ENCODE results near the gene DIP2C.

DIP2C gene

GRCh38 chr10:718143-718700 lies 28.8 kb upstream of the DIP2C start:
- intact Hi-C loops (cut with DNase I; ENCODE audit: low total_unique reads), result no loop called here
- no peak for DNase-seq
- Histone ChIP-seq H3K4me1 (no peaks in the 10 kb centered on the region), H3K4me3 (no peak overlapping the region), H3K9me3 (peaks cover 0 to 15% (median 10%) of the 10 kb centered on the region in 3 donors), H3K36me3 (no peaks in the 10 kb centered on the region), H3K27me3 (peaks cover 0 to 7% of the 10 kb centered on the region in 2 donors), H3K27ac (no peak overlapping the region)
- TF ChIP-seq CTCF (IDR thresholded peaks at IDR 0.05), result no peak

- intact Hi-C loops (cut with DNase I; ENCODE audit: low total_unique reads), result no loop called here
- no peak for TF ChIP-seq CTCF (IDR thresholded peaks at IDR 0.05)
- Histone ChIP-seq H3K9me3 (peaks cover 0 to 15% (median 10%) of the 10 kb centered on the region in 3 donors), H3K27me3 (peaks cover 0 to 7% of the 10 kb centered on the region in 2 donors), H3K36me3 (no peaks in the 10 kb centered on the region), H3K4me1 (no peaks in the 10 kb centered on the region), H3K27ac (no peak overlapping the region), H3K4me3 (no peak overlapping the region)
- no peak for DNase-seq
Measured at GRCh38 chr10:717458-717857, 28.0 kb upstream of the DIP2C start.

GRCh38 chr10:716821-717220 lies 27.4 kb upstream of the DIP2C start:
- Histone ChIP-seq H3K9me3 (peaks cover 0 to 15% (median 10%) of the 10 kb centered on the region in 3 donors), H3K27ac (no peak overlapping the region), H3K36me3 (no peaks in the 10 kb centered on the region), H3K4me1 (no peaks in the 10 kb centered on the region), H3K27me3 (peaks cover 0 to 4% of the 10 kb centered on the region in 2 donors), H3K4me3 (no peak overlapping the region)
- TF ChIP-seq CTCF (IDR thresholded peaks at IDR 0.05), result no peak
- no peak for DNase-seq
- intact Hi-C loops (cut with DNase I; ENCODE audit: low total_unique reads), result no loop called here

GRCh38 chr10:714214-714613 lies 24.7 kb upstream of the DIP2C start:
- no peak for TF ChIP-seq CTCF (IDR thresholded peaks at IDR 0.05)
- intact Hi-C loops (cut with DNase I; ENCODE audit: low total_unique reads), result no loop called here
- H3K4me1 ChIP-seq, result no peaks in the 10 kb centered on the region
- no peak for DNase-seq
- H3K4me3 ChIP-seq, result no peak overlapping the region
- peaks cover 0 to 4% of the 10 kb centered on the region in 2 donors for H3K27me3 ChIP-seq
- no peak overlapping the region for H3K27ac ChIP-seq
- peaks cover 0 to 15% (median 10%) of the 10 kb centered on the region in 3 donors for H3K9me3 ChIP-seq
- H3K36me3 ChIP-seq, result no peaks in the 10 kb centered on the region

- H3K27me3 ChIP-seq, result peaks cover 0 to 4% of the 10 kb centered on the region in 2 donors
- H3K36me3 ChIP-seq, result no peaks in the 10 kb centered on the region
- no peaks in the 10 kb centered on the region for H3K4me1 ChIP-seq
- H3K9me3 ChIP-seq, result peaks cover 0 to 15% (median 10%) of the 10 kb centered on the region in 3 donors
- TF ChIP-seq CTCF (IDR thresholded peaks at IDR 0.05), result no peak
- no peak overlapping the region for H3K27ac ChIP-seq
- intact Hi-C loops (cut with DNase I; ENCODE audit: low total_unique reads), result no loop called here
- DNase-seq, result no peak
- no peak overlapping the region for H3K4me3 ChIP-seq
Measured at GRCh38 chr10:712575-712974, 23.1 kb upstream of the DIP2C start.

- Histone ChIP-seq H3K9me3 (peaks cover 0 to 15% (median 10%) of the 10 kb centered on the region in 3 donors), H3K36me3 (no peaks in the 10 kb centered on the region), H3K4me1 (no peaks in the 10 kb centered on the region), H3K4me3 (no peak overlapping the region), H3K27me3 (peaks cover 0 to 4% of the 10 kb centered on the region in 2 donors), H3K27ac (no peak overlapping the region)
- DNase-seq, result no peak
- intact Hi-C loops (cut with DNase I; ENCODE audit: low total_unique reads), result no loop called here
- TF ChIP-seq CTCF (IDR thresholded peaks at IDR 0.05), result no peak
Measured at GRCh38 chr10:712089-712488, 22.6 kb upstream of the DIP2C start.
